Measurements from ENCODE around the gene SLC12A7.
"Not testable (repeated sequence)": the region's sequence is repeated elsewhere in the genome, so short reads cannot be mapped to it uniquely, and the experiment has no call there.

SLC12A7 gene

DNA sequence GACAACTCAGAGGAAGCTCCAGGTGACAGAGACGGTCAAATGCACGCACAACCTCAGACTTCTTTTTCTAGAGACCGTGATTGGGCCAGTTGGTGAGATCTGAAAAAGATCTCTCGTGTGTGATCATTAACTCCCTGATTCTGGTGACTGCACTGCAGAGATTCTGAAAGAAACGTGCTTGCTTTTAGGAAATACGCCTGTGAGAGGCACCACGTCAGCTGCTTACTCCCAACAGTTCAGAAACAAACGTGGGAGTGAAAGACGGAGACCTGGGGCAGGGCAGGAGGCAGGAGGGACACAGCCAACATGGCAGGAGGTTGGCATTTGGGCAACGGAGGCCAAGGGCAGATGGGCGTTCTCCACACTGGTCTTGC, 15.9 kb downstream of the SLC12A7 start:
- DNase-seq (ENCODE audit: low read depth), result no peak

GRCh38 chr5:1095302-1095989, 16.4 kb downstream of the SLC12A7 start:
- no peak for DNase-seq (ENCODE audit: low read depth)

GRCh38 chr5:1094670-1095190, 17.1 kb downstream of the SLC12A7 start:
- no peak for DNase-seq (ENCODE audit: low read depth)

DNA sequence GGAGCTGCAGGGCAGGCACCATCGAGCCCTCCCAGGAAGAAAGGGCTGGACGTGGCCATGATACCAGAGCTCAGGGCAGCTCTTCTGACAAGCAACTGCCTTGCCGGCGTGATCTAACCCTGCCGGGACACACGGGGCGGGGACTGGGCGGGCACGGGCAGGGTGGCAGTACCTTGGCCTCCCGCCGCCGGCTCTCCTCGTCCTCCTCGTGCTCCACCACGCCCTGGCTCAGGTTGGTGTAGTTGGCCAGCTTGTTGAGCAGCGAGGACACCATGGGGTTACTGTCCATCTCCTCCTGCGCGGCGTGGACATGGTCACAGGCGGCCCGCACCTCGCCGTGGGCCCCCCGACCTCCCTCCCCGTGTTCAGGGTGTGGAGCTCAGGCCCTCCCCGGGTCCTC, 18.5 kb downstream of the SLC12A7 start:
- DNase-seq (ENCODE audit: low read depth), result no peak

DNA sequence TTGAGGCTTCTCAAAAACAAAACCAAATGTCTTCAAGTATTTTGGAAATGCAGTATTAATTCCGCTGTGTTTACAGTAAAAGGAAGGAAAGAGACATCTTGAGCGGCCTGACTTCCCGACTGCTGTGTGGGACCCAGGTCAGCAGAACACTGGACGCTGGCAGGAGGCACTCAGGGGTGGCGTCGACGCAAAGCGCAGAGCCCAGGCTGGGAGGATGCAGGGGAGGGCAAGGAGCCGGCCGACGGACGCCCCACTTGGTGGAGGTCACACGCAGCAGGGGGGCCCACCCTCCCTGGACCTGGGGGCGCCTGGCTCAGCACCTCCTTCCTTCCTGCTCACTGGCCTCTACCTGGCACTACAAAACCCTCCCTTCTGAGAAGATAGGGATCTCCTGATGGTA, 19.7 kb downstream of the SLC12A7 start:
- DNase-seq (ENCODE audit: low read depth), result no peak

DNA sequence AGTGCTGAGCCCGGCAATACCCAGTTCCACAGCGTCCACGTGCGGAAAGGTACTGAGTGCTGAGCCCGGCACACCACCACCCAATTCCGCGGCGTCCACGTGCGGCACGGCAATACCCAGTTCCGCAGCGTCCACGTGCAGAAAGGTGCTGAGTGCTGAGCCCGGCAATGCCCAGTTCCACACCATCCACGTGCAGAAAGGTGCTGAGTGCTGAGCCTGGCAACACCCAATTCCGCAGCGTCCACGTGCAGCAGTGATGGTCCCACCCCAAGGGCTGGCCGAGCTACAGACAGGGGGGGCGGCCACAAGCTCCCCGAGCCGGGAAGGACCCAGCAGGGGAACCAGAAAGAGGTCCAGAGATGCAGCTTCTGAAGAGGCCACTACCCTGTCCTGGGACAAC, 20.2 kb downstream of the SLC12A7 start:
- DNase-seq (ENCODE audit: low read depth), result no peak

- no peak for DNase-seq (ENCODE audit: low read depth)
Observed at GRCh38 chr5:1090538-1090937, 21.3 kb downstream of the SLC12A7 start.

GRCh38 chr5:1089621-1090040, 22.2 kb downstream of the SLC12A7 start:
- no peak for DNase-seq (ENCODE audit: low read depth)

GRCh38 chr5:1089146-1089545, 22.7 kb downstream of the SLC12A7 start:
- DNase-seq (ENCODE audit: low read depth), result no peak

DNA sequence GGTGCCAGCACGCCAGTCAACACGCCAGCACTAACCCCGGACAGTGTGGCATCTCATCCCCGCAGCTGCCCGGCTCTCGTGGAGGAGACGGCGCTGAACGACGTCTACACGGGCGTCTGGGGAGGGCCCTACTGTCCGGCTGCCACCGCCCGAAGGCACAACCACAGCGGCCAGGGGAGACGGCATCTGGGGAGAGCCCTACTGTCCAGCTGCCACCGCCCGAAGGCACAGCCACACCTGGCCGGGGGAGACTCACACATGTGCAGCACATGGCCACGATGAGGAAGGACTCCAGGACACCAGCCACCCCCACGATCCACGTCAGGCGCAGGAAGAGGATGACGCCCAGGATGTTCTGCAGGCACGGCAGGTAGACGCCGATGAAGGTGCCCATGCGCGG, 23.1 kb downstream of the SLC12A7 start:
- DNase-seq (ENCODE audit: low read depth), result no peak

DNA sequence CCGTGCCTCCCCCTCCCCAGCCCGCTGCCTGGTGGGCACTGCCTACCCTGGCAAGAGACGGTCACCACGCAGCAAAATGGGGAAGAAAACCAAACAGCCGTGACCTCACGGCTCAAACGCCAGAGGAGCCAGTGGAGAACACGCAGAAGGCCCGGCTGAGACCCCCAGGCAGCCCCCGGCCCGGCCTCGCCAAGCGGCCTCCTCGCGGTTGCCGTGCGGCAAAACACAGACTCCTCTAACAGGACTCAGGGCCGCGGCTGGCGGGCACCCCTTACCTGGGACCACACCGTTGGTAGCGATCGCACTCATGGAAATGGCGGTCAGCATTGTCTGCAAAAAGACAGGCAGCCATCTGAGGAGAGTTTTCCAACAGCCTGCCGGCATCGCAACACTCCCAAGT, 23.8 kb downstream of the SLC12A7 start:
- no peak for DNase-seq (ENCODE audit: low read depth)

DNA sequence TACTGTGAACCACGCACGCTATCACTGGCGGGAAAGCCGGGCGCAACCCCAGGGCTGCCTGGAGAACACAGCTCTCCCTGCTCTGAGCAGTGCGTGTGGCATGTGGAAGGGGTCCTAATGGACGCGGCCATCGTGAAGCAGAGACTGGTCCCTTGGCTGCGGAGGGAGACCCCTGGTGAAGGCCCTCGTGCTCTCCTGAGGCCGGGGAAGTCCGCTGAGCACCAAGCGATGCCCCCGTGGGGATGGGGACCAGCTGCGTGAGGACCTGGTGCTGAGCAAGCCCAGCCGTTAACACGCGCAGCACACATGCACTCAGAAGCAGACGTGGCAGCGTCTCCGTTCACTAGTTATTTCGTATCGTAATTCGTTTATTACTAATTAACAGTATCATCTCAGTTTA, 24.4 kb downstream of the SLC12A7 start:
- no peak for DNase-seq (ENCODE audit: low read depth)

- no peak for DNase-seq (ENCODE audit: low read depth)
Observed at GRCh38 chr5:1086871-1087270, 25.0 kb downstream of the SLC12A7 start.

GRCh38 chr5:1086137-1086536, 25.7 kb downstream of the SLC12A7 start:
- DNase-seq (ENCODE audit: low read depth), result no peak

- no peak for DNase-seq (ENCODE audit: low read depth)
Observed at GRCh38 chr5:1085391-1085790, 26.5 kb downstream of the SLC12A7 start.

GRCh38 chr5:1083823-1084605, 27.8 kb downstream of the SLC12A7 start:
- no peak for DNase-seq (ENCODE audit: low read depth)

DNA sequence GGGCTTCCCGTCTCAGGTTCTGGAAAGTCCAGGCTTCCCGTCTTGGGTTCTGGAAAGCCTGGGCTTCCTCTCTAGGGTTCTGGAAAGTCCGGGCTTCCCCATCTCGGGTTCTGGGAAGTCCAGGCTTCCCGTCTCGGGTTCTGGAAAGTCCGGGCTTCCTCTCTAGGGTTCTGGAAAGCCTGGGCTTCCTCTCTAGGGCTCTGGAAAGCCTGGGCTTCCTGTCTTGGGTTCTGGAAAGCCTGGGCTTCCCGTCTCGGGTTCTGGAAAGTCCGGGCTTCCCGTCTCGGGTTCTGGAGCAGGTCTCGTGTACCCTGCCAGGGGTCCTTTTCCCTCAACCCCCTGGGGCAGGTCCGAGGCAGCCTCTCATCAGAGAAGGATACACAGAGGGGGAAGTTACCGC, 28.8 kb downstream of the SLC12A7 start:
- DNase-seq (ENCODE audit: low read depth), result not testable (repeated sequence)

GRCh38 chr5:1081519-1081918, 30.3 kb downstream of the SLC12A7 start:
- no peak for DNase-seq (ENCODE audit: low read depth)

DNA sequence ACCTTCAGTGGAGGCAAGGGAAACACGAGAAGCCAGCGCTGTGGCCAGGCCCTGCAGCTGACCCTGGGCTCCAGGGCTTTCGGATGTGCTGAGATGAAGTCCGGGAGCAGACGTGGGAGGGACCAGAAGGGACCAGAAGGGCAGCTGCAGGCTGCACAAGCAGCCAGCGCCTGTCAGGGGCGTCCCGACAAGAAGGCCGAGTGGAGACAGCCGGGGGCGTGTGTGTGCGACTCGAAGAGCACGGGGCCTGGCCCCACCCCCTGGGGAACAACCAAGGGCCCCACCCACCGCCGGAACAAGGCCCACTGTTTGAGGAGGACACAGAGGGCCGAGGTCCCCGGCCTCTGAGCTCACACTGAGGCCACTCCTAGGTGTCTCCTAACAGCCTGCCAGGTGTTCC, 31.4 kb downstream of the SLC12A7 start:
- no peak for DNase-seq (ENCODE audit: low read depth)

- DNase-seq (ENCODE audit: low read depth), result no peak
Observed at GRCh38 chr5:1079961-1080360, 31.9 kb downstream of the SLC12A7 start.

DNA sequence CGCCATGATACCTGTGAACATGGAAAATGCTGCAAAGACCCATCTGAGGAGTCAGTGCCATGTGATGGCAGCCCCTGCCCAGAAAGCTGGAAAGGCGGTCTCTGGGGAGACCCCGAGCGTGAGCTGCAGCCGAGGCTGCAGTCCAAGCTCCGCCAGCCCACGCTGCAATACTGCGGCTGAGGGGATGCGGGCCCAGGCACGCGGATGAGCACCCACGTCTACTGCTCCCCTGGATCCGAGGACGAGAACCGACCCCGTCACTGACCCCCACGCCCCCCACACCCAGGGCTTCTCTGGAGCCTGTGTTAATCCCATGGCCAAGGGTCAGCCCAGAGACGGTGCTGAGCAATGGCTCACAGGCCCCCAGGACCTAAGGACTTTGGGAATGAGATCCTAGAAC, 32.4 kb downstream of the SLC12A7 start:
- no peak for DNase-seq (ENCODE audit: low read depth)

DNA sequence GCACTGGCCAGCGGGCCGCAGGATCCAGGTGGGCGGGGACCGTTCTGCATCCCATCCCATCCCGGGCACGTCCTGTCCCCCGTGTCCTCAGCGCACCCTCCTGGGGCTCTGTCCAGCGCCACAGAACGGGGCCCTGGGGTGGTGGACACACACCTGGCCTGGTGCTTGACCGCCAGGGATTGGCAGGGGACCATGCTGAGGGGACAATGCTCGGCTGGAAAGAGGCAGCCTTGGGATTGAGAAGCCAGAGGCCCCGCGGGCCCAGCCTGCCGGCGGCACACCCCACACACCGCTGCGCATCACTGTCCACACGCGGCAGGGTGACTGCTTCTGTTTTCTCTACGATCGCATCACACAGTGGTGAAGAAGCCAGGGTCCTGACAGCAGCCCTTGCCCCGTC, 33.0 kb downstream of the SLC12A7 start:
- no peak for DNase-seq (ENCODE audit: low read depth)

GRCh38 chr5:1078206-1078605, 33.7 kb downstream of the SLC12A7 start:
- DNase-seq (ENCODE audit: low read depth), result no peak

All from activated T-cell treated with anti-CD3 and anti-CD28 coated beads for 1 hour (primary cell).